HEK293 (cell line): ENCODE results near the gene PAM.

Source experiments
- CTCF ChIA-PET: fragments of 350-600 bp; formaldehyde crosslinking; extraction: SDS; loops from one replicate; lab custom pipeline; 2021; ENCODE audit warnings: antibody characterized with exemption; lab: Yijun Ruan, JAX
- POLR2A ChIA-PET: fragments of 300-600 bp; formaldehyde crosslinking; extraction: SDS; loops from one replicate; lab custom pipeline; 2020; ENCODE audit warnings: antibody characterized with exemption, inconsistent platforms; lab: Yijun Ruan, JAX
- H3K27ac ChIP-seq: fragments of 200-500 bp; sonication (Bioruptor generic); 2 replicates; pipeline ENCODE4 v1.5.1; 2014; ENCODE audit warnings: low read depth, low read length, control low read depth, inconsistent platforms; ENCODE audit errors: extremely low read depth
- H3K36me3 ChIP-seq, 2 experiments: fragments of 200-500 bp in 1 of 2; sonication (Bioruptor generic) in 1 of 2; 1 replicate in 1 of 2; 2 replicates in 1 of 2; pipeline ENCODE4 v1.5.1; 2014 to 2017; ENCODE audit warnings: inconsistent platforms in 2 of 2, low read length in 2 of 2; ENCODE audit not compliant: control insufficient read depth in 2 of 2, insufficient read depth in 1 of 2
- H3K4me1 ChIP-seq: fragments of 200-500 bp; sonication (Bioruptor generic); 2 replicates; pipeline ENCODE4 v1.5.1; 2014; ENCODE audit warnings: mild to moderate bottlenecking, low read length, inconsistent platforms; ENCODE audit not compliant: control insufficient read depth, insufficient read depth
- H3K4me3 ChIP-seq: 2 replicates; pipeline ENCODE4 v1.5.1; 2011; ENCODE audit warnings: low read depth, mild to moderate bottlenecking, control low read depth, low read length, moderate library complexity
- H3K9me3 ChIP-seq: fragments of 200-500 bp; sonication (Bioruptor generic); 2 replicates; pipeline ENCODE4 v1.5.1; 2014; ENCODE audit warnings: low read depth, low read length, inconsistent platforms; ENCODE audit not compliant: control insufficient read depth, insufficient read depth
- PRDM1 ChIP-seq: fragments of 450-650 bp; formaldehyde crosslinking; IDR thresholded peaks from 2 replicates; pipeline ENCODE4; 2016; ENCODE audit warnings: missing biosample characterization, missing genetic modification characterization
- SP3 ChIP-seq: fragments of 450-650 bp; formaldehyde crosslinking; IDR thresholded peaks from 2 replicates; pipeline ENCODE4 v1.5.1; 2016; ENCODE audit warnings: missing biosample characterization, missing genetic modification characterization
- ZBTB17 ChIP-seq: fragments of 450-650 bp; formaldehyde crosslinking; IDR thresholded peaks from 2 replicates; pipeline ENCODE4 v1.5.1; 2016; ENCODE audit warnings: missing biosample characterization, missing genetic modification characterization
- ZBTB48 ChIP-seq: fragments of 450-650 bp; formaldehyde crosslinking; IDR thresholded peaks from 2 replicates; pipeline ENCODE4 v1.5.1; 2016; ENCODE audit warnings: missing biosample characterization, missing genetic modification characterization
- ZNF266 ChIP-seq: fragments of 450-650 bp; formaldehyde crosslinking; IDR thresholded peaks from 2 replicates; pipeline ENCODE4 v1.5.1; 2016; ENCODE audit warnings: missing biosample characterization, missing genetic modification characterization, low read depth
- ZNF302 ChIP-seq: fragments of 450-650 bp; formaldehyde crosslinking; IDR thresholded peaks from 2 replicates; pipeline ENCODE4 v1.5.1; 2016; ENCODE audit warnings: missing biosample characterization, missing genetic modification characterization, low read depth
- ZNF473 ChIP-seq: fragments of 450-650 bp; formaldehyde crosslinking; IDR thresholded peaks from 2 replicates; pipeline ENCODE4 v1.5.1; 2017; ENCODE audit warnings: missing biosample characterization, missing genetic modification characterization
- ZNF544 ChIP-seq: fragments of 450-650 bp; formaldehyde crosslinking; IDR thresholded peaks from 2 replicates; pipeline ENCODE4 v1.5.0; 2017; ENCODE audit warnings: missing biosample characterization, missing genetic modification characterization
- ZNF624 ChIP-seq: fragments of 450-650 bp; formaldehyde crosslinking; IDR thresholded peaks from 2 replicates; pipeline ENCODE4 v1.5.1; 2017; ENCODE audit warnings: missing biosample characterization, missing genetic modification characterization
- ZNF654 ChIP-seq: fragments of 450-650 bp; formaldehyde crosslinking; IDR thresholded peaks from 2 replicates; pipeline ENCODE4 v1.5.1; 2016; ENCODE audit warnings: low read depth, missing biosample characterization, missing genetic modification characterization
- ZNF658 ChIP-seq: fragments of 450-650 bp; formaldehyde crosslinking; IDR thresholded peaks from 2 replicates; pipeline ENCODE4; 2016; ENCODE audit warnings: missing biosample characterization, missing genetic modification characterization
- TF ChIP-seq, protein P1 (sequence below): fragments of 450-650 bp; formaldehyde crosslinking; IDR thresholded peaks from 2 replicates; pipeline ENCODE4 v1.5.1; 2017; ENCODE audit warnings: missing biosample characterization, missing genetic modification characterization
- TF ChIP-seq, protein P2 (sequence below): fragments of 450-650 bp; formaldehyde crosslinking; IDR thresholded peaks from 2 replicates; pipeline ENCODE4 v1.5.1; 2016; ENCODE audit warnings: missing biosample characterization, missing genetic modification characterization
- TF ChIP-seq, protein P3 (sequence below): fragments of 450-650 bp; formaldehyde crosslinking; IDR thresholded peaks from 2 replicates; pipeline ENCODE4 v1.5.1; 2016; ENCODE audit warnings: missing biosample characterization, missing genetic modification characterization
- TF ChIP-seq, protein P4 (sequence below): fragments of 450-650 bp; formaldehyde crosslinking; IDR thresholded peaks from 2 replicates; pipeline ENCODE4 v1.5.1; 2016; ENCODE audit warnings: missing biosample characterization, missing genetic modification characterization, low read depth
- TF ChIP-seq, protein P5 (sequence below): fragments of 450-650 bp; formaldehyde crosslinking; IDR thresholded peaks from 2 replicates; pipeline ENCODE4; 2016; ENCODE audit warnings: missing biosample characterization, missing genetic modification characterization

The PAM gene

DNA sequence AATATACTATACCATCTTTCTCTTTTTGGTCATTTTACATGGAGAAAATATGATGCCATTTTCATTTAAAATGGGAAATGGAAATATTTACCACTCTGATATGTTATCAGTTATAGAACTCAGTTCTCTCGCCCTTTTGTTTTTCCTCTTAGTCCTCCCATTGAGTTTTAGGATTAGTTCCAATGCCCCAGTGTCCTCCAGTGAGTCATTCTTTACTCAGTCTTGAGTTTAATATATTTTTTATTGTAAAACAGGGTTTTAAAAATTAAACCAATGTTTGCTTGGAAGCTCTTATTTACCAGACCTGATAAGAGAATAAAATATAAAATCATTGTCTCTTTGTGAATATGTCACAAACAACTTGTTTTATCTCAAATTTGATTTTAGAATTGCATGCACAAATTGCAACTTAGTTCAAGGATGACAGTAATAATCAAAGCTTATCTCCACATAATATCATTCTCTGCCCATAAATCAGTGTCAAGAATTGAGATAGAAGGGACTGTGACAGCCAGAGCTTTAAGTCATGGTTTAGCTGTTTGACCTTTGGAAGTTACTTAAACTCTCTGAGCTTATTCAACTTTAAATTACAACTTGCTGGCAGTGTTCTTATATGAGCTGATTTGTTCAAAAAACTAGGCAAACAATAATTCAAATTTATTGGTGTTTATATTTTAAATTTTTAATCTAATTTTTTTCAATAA lies 166.4 kb downstream of the PAM start:
- H3K4me3 ChIP-seq, result no peak overlapping the region
- ChIA-PET CTCF (interaction anchor here (0.6 kb wide), 2 partner anchors 49 to 605 kb away, joined by 3 read pairs; no protein-coding TSS in a partner anchor), POLR2A (no interaction called here)
- no peak overlapping the region for H3K27ac ChIP-seq
- H3K9me3 ChIP-seq, result no peaks in the 10 kb centered on the region
- TF ChIP-seq ZBTB17 (tag by site-specific recombination) (no peak), ZNF302 (tag by site-specific recombination) (no peak), ZNF544 (no peak)
- TF ChIP-seq, protein P1, sequence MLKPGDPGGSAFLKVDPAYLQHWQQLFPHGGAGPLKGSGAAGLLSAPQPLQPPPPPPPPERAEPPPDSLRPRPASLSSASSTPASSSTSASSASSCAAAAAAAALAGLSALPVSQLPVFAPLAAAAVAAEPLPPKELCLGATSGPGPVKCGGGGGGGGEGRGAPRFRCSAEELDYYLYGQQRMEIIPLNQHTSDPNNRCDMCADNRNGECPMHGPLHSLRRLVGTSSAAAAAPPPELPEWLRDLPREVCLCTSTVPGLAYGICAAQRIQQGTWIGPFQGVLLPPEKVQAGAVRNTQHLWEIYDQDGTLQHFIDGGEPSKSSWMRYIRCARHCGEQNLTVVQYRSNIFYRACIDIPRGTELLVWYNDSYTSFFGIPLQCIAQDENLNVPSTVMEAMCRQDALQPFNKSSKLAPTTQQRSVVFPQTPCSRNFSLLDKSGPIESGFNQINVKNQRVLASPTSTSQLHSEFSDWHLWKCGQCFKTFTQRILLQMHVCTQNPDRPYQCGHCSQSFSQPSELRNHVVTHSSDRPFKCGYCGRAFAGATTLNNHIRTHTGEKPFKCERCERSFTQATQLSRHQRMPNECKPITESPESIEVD, result 0 out of 2 replicates have a peak, but pooled peaks have one; percentile 11
- TF ChIP-seq, protein P2, sequence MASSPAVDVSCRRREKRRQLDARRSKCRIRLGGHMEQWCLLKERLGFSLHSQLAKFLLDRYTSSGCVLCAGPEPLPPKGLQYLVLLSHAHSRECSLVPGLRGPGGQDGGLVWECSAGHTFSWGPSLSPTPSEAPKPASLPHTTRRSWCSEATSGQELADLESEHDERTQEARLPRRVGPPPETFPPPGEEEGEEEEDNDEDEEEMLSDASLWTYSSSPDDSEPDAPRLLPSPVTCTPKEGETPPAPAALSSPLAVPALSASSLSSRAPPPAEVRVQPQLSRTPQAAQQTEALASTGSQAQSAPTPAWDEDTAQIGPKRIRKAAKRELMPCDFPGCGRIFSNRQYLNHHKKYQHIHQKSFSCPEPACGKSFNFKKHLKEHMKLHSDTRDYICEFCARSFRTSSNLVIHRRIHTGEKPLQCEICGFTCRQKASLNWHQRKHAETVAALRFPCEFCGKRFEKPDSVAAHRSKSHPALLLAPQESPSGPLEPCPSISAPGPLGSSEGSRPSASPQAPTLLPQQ (tag by site-specific recombination), result no peak
- H3K36me3 ChIP-seq, result no peaks in the 10 kb centered on the region
- H3K4me1 ChIP-seq, result peaks cover 3% of the 10 kb centered on the region; the same call in 1 of the 2 replicates

DNA sequence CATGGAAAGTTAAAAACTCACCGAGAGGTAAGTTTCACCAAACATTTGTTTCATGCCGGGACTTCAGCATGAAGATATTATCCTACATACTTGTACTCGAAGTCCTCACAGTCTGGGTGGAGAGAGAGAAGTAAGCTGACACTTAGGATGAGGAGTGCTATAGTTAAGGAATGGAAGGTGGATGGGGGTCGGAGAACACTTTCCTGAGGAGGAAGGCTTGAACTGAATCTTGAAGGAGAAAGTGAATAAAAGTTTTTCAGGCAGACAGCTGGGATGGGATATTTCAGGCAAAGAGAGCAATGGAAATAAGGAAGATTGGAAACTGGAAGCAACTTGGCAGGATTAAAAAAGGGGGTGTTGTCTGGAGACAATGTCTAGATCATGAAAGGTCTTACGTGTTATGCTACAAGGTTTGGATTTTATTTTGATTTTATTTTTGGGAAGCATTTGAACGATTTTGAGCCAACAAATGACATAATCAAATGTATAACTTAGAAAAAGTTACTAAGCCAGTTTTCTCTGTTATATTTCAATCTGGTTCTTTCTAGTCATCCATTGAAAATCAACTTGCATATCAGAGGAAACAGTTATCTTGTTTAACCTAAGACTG lies 167.1 kb downstream of the PAM start:
- ChIA-PET CTCF (no interaction called here), POLR2A (no interaction called here)
- no peak overlapping the region for H3K4me3 ChIP-seq
- peaks cover 3% of the 10 kb centered on the region; the same call in 1 of the 2 replicates for H3K4me1 ChIP-seq
- no peak overlapping the region for H3K27ac ChIP-seq
- no peaks in the 10 kb centered on the region for H3K9me3 ChIP-seq
- TF ChIP-seq SP3 (tag by site-specific recombination) (no peak), PRDM1 (peak; percentile 73), ZNF658 (tag by site-specific recombination) (no peak), ZNF654 (tag by site-specific recombination) (no peak), ZBTB17 (tag by site-specific recombination) (no peak), ZNF624 (no peak), ZNF266 (no peak), ZBTB48 (tag by site-specific recombination) (no peak), ZNF473 (tag by site-specific recombination) (no peak)
- TF ChIP-seq, protein P3, sequence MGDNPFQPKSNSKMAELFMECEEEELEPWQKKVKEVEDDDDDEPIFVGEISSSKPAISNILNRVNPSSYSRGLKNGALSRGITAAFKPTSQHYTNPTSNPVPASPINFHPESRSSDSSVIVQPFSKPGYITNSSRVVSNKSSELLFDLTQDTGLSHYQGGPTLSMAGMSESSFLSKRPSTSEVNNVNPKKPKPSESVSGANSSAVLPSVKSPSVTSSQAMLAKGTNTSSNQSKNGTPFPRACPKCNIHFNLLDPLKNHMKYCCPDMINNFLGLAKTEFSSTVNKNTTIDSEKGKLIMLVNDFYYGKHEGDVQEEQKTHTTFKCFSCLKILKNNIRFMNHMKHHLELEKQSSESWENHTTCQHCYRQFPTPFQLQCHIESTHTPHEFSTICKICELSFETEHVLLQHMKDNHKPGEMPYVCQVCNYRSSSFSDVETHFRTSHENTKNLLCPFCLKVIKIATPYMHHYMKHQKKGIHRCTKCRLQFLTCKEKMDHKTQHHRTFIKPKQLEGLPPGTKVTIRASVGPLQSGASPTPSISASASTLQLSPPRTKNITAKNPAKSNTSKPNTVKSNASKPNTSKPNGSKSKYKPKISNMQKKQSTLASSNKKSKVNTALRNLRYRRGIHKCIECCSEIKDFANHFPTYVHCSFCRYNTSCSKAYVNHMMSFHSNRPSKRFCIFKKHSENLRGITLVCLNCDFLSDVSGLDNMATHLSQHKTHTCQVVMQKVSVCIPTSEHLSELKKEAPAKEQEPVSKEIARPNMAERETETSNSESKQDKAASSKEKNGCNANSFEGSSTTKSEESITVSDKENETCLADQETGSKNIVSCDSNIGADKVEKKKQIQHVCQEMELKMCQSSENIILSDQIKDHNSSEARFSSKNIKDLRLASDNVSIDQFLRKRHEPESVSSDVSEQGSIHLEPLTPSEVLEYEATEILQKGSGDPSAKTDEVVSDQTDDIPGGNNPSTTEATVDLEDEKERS (tag by site-specific recombination), result no peak
- TF ChIP-seq, protein P4, sequence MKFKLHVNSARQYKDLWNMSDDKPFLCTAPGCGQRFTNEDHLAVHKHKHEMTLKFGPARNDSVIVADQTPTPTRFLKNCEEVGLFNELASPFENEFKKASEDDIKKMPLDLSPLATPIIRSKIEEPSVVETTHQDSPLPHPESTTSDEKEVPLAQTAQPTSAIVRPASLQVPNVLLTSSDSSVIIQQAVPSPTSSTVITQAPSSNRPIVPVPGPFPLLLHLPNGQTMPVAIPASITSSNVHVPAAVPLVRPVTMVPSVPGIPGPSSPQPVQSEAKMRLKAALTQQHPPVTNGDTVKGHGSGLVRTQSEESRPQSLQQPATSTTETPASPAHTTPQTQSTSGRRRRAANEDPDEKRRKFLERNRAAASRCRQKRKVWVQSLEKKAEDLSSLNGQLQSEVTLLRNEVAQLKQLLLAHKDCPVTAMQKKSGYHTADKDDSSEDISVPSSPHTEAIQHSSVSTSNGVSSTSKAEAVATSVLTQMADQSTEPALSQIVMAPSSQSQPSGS, result 0 out of 2 replicates have a peak, but pooled peaks have one; percentile 12
- TF ChIP-seq, protein P5, sequence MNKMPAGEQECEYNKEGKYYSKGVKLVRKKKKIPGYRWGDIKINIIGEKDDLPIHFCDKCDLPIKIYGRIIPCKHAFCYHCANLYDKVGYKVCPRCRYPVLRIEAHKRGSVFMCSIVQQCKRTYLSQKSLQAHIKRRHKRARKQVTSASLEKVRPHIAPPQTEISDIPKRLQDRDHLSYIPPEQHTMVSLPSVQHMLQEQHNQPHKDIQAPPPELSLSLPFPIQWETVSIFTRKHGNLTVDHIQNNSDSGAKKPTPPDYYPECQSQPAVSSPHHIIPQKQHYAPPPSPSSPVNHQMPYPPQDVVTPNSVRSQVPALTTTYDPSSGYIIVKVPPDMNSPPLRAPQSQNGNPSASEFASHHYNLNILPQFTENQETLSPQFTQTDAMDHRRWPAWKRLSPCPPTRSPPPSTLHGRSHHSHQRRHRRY (tag by site-specific recombination), result no peak
- peaks cover 0 to 6% of the 10 kb centered on the region in 2 experiments; a peak in 1 of 3 replicates for H3K36me3 ChIP-seq
